Measurements from ENCODE around the gene FAM13B. TPM values are rescaled to one million over a fixed set of nuclear protein-coding genes. Genes with fewer than 3 reads are reported as not detected.

Gene FAM13B
- total RNA-seq, 1 experiment from 2014 or later, result 13.0 TPM

DNA sequence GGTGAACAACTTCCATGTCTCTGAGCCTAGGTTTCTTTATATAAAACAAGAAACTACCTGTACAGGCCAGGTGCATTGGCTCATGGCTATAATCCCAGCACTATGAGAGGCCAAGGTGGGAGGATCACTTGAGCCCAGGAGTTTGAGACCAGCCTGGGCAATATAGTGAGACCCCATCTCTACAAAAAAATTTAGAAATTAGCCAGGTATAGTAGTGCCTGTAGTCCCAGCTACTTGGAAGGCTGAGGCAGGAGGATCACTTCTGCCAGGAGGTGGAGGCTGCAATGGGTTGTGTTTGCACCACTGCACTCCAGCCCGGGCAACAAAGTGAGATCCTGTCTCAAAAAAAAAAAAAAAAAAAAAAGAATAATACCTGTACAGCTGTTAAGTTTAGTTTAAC is 11.1 kb downstream of the FAM13B start:
- H3K27ac ChIP-seq (ENCODE audit: low read length), result no peak overlapping the region
- H3K79me2 ChIP-seq (ENCODE audit: low read length), result peaks cover 63% of the 10 kb centered on the region
- H3K27me3 ChIP-seq (ENCODE audit: low read length), result no peaks in the 10 kb centered on the region
- no peaks in the 10 kb centered on the region for H3K9me2 ChIP-seq (replicated peaks; ENCODE audit: low read length)
- intact Hi-C loops (cut with micrococcal nuclease), result no loop called here
- TF ChIP-seq CTCF (conservative IDR thresholded peaks at IDR 0.05; ENCODE audit: low read depth, low read length) (no peak), EZH2 (IDR thresholded peaks at IDR 0.05; ENCODE audit: low read length, unreplicated experiment) (no peak), EZH2phosphoT487 (IDR thresholded peaks at IDR 0.05; ENCODE audit: borderline replicate concordance, low read length) (no peak)
- H3K9ac ChIP-seq (ENCODE audit: low read length), result no peak overlapping the region
- peaks cover 26% of the 10 kb centered on the region for H3K36me3 ChIP-seq (ENCODE audit: low read depth, low read length)
- ChIA-PET POLR2A (ENCODE audit: unreplicated experiment) (no interaction called here), CTCF (interaction anchor here (0.6 kb wide), 1 partner anchor 243 kb away, joined by 3 read pairs; no protein-coding TSS in a partner anchor)
- H3K4me2 ChIP-seq (ENCODE audit: low read length), result no peak overlapping the region
- H3K9me3 ChIP-seq (ENCODE audit: low read length), result no peaks in the 10 kb centered on the region
- DNase-seq (no peak), ATAC-seq (no peak)
- no TSS peak for BruUV-seq (replicated peaks)
- H3K4me3 ChIP-seq (ENCODE audit: low read length), result no peak overlapping the region
- no peaks in the 10 kb centered on the region for H3K4me1 ChIP-seq (ENCODE audit: insufficient read depth, low read length)
- no peak overlapping the region for H2AFZ ChIP-seq (ENCODE audit: low read length)
- H3F3A ChIP-seq (ENCODE audit: low read length, unreplicated experiment), result no peaks in the 10 kb centered on the region
- H4K20me1 ChIP-seq (ENCODE audit: low read length), result peaks cover 18% of the 10 kb centered on the region; the same call in 1 of the 2 replicates

DNA sequence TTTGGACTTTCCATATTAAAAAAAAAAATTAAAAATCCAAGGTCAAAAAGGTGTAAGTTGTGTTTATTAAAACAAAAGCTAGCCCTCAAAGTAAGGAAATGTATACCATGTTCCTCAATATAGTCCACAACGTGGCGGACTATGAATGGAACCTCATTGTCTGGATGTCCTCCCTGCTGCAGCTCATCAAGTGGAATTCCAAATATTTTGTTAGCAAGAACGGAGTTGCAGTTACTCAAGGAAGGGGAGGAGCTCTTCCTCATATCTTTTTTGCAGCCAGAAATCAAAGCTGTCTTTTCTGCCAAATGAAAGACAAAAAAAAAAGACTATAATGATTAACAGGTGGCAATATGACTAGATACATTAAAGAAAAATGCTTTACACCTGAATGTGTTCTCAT is 14.0 kb downstream of the FAM13B start:
- Histone ChIP-seq H3K4me1 (ENCODE audit: insufficient read depth, low read length) (no peaks in the 10 kb centered on the region), H3K27me3 (ENCODE audit: low read length) (no peaks in the 10 kb centered on the region), H3K9me2 (replicated peaks; ENCODE audit: low read length) (no peaks in the 10 kb centered on the region), H4K20me1 (ENCODE audit: low read length) (peaks cover 7% of the 10 kb centered on the region; the same call in 1 of the 2 replicates), H3K4me3 (ENCODE audit: low read length) (no peak overlapping the region), H3K79me2 (ENCODE audit: low read length) (peaks cover 39% of the 10 kb centered on the region), H3F3A (ENCODE audit: low read length, unreplicated experiment) (no peaks in the 10 kb centered on the region), H2AFZ (ENCODE audit: low read length) (no peak overlapping the region), H3K9me3 (ENCODE audit: low read length) (no peaks in the 10 kb centered on the region), H3K36me3 (ENCODE audit: low read depth, low read length) (peaks cover 29% of the 10 kb centered on the region), H3K27ac (ENCODE audit: low read length) (no peak overlapping the region), H3K4me2 (ENCODE audit: low read length) (no peak overlapping the region), H3K9ac (ENCODE audit: low read length) (no peak overlapping the region)
- no TSS peak for BruUV-seq (replicated peaks)
- ChIA-PET POLR2A (ENCODE audit: unreplicated experiment) (interaction anchor here (0.7 kb wide), 1 partner anchor 180 kb away, joined by 5 read pairs; no protein-coding TSS in a partner anchor), CTCF (no interaction called here)
- intact Hi-C loops (cut with micrococcal nuclease), result no loop called here
- no peak for ATAC-seq
- DNase-seq, result no peak
- TF ChIP-seq EZH2 (IDR thresholded peaks at IDR 0.05; ENCODE audit: low read length, unreplicated experiment), result no peak
- no peak for TF ChIP-seq EZH2phosphoT487 (IDR thresholded peaks at IDR 0.05; ENCODE audit: borderline replicate concordance, low read length)
- TF ChIP-seq CTCF (conservative IDR thresholded peaks at IDR 0.05; ENCODE audit: low read depth, low read length), result no peak

DNA sequence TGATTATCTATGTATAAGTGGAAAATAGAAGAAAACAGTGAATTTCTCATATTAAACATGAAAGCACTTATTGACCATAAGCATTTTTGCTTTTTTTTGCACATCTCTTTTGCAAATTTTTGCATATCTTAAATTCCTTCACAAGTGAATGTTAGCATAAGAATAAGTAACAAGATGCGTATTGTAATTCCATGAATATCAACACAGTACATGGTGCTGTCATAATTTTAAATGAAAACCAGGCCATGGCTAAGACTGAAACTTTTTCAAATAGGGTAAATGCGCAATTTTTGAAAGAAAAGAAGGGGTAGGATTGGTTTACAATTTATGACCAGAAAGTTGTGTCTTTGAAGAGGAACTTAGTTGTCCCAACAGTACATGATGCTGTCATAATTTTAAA is 17.0 kb downstream of the FAM13B start:
- peaks cover 10% of the 10 kb centered on the region for H3K79me2 ChIP-seq (ENCODE audit: low read length)

More for the DNA sequence above, 17.0 kb downstream of the FAM13B start:
- Histone ChIP-seq H3K27me3 (ENCODE audit: low read length) (no peaks in the 10 kb centered on the region), H4K20me1 (ENCODE audit: low read length) (no peaks in the 10 kb centered on the region), H3K4me3 (ENCODE audit: low read length) (no peak overlapping the region), H3K9me3 (ENCODE audit: low read length) (no peaks in the 10 kb centered on the region), H3K9me2 (replicated peaks; ENCODE audit: low read length) (no peaks in the 10 kb centered on the region), H2AFZ (ENCODE audit: low read length) (no peak overlapping the region), H3K27ac (ENCODE audit: low read length) (no peak overlapping the region), H3K9ac (ENCODE audit: low read length) (no peak overlapping the region), H3F3A (ENCODE audit: low read length, unreplicated experiment) (no peaks in the 10 kb centered on the region), H3K4me2 (ENCODE audit: low read length) (no peak overlapping the region), H3K4me1 (ENCODE audit: insufficient read depth, low read length) (no peaks in the 10 kb centered on the region), H3K36me3 (ENCODE audit: low read depth, low read length) (peaks cover 29% of the 10 kb centered on the region)
- intact Hi-C loops (cut with micrococcal nuclease), result no loop called here
- POLR2A ChIA-PET (ENCODE audit: unreplicated experiment), result no interaction called here
- CTCF ChIA-PET, result no interaction called here
- TF ChIP-seq EZH2 (IDR thresholded peaks at IDR 0.05; ENCODE audit: low read length, unreplicated experiment) (no peak), EZH2phosphoT487 (IDR thresholded peaks at IDR 0.05; ENCODE audit: borderline replicate concordance, low read length) (no peak), CTCF (conservative IDR thresholded peaks at IDR 0.05; ENCODE audit: low read depth, low read length) (no peak)
- ATAC-seq (no peak), DNase-seq (no peak)
- BruUV-seq (replicated peaks), result no TSS peak
